HG03571 (cell line): ENCODE measurements around the gene FIGLA.

Experiments used
- ATAC-seq: cut with Tn5 transposase; IDR thresholded peaks from one replicate; pipeline ENCODE4 v1.9.1; 2021; ENCODE audit not compliant: unreplicated experiment

The FIGLA gene

DNA sequence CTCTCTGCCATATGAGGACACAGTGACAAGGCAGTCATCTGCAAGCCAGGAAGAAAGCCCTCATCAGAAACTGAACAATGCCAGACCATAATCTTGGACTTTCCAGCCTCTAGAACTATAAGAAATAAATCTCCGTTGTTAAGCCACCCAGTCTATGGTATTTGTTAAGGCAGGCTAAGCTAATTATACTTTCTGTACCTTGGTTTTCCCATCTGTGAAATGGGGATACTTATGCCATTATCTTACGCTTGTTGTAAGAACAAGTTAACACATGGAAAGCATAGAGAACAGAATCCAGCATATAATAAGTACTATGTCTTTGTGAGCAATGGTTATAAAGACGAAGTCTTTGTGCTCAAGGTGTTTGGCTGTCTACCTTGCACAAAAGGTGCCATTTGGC is 14.2 kb downstream of the FIGLA start:
- ATAC-seq: no peak

DNA sequence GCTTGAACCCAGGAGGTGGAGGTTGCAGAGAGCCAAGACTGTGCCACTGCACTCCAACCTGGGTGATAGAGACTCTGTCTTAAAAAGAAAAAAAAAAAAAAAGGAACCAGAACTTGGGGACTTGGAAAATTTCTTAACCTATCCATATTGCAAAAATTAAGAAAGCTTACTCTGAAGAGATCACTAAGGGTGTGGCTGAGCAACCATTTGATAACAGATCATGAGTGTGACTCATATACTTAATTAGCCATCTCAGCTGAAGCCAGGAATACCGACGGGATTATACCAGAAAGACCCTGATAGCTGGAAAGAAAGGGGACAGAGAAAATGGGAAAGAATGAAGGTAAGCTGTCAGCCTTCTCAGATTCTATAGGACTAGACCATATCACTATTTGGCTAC is 15.3 kb downstream of the FIGLA start:
- no peak for ATAC-seq

DNA sequence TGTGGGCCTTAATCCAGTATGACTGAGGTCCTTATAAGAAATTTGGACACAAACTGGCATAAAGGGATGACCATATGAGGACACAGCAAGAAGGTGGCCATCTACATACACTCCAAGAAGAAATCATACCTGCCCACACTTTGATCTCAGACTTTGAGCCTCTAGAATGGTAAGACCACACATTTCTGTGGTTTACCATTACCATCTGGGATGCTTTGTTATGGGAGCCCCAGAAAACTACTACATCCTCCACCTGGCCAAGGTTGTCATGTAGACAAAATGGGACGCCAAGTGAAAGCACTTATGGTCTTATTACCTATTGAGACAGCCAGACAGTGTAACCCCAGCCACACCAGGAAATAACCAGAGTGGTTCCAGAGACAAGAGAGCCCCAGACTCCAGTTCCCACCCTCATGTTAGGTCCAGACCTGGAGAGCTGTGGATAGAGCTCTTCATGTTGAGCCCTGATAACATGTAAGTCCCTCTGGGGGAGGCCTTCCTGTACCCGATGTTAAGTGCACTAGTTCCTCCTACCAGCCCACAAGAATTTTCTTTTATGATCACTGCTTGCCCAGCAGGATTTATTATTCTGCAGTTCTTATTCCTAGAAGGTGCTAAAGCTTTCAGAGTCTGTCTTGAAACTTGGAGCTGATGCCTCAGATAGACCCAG is 17.8 kb downstream of the FIGLA start:
- no peak for ATAC-seq

DNA sequence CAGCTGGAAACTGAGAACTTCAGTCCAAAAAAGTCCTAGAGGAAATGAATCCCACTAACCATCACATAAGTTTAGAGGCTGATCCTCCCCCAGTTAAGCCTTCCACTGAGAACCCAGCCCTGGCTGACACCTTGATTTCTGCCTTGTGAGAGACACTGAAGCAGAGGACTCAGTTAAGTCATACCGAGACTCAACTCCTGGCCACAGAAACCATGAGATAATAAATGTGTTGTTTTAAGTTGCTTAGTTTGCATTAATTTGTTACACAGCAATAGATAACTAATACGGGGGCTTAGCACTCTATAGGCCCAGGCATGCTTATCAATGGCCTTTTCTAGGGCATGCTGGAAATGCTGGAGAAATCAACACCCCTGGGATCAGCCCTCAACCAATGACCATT is 19.0 kb downstream of the FIGLA start:
- no peak for ATAC-seq

DNA sequence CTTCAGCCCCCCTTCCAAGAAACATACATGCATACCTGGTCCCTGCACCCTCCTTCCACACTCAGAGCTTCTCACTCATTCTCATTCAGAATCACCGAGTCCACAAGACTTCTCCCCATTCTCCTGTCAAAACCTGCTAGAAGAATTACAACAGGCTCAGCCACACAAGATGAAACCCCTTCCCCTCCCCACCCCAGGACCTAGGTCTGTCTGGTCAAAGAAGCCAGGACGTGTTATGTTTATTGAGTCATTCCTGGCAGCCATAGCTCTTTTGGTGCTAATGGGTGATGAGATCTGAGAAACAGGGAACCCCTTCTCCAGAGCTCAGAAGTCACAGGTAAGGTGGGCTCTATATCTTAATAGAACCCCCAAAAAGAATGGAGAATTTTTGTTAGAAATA is 21.0 kb downstream of the FIGLA start:
- no peak for ATAC-seq

DNA sequence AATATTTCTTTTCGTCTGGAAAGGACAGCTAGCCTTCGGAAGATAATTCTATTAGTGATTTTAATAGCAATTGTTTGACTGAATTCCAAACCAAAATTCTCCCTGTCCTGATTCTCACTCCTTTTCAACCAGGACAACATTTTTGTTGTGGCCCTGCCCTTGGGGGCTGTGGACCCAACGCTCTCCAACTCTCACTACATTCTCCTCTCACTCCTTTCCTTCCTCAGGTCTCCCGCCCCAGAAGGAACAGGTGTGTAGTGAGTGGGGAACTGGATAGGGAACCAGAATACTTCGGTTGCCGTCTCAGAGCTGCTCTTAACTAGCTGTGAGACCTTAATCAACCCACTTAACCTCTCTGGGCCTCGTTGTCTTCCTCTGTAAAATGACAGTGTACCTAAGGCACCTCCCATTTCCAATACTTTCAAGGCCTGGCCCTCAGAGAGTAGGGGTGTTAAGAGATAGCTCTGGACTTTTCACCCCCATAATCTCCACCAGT is 21.8 kb downstream of the FIGLA start:
- ATAC-seq: no peak

DNA sequence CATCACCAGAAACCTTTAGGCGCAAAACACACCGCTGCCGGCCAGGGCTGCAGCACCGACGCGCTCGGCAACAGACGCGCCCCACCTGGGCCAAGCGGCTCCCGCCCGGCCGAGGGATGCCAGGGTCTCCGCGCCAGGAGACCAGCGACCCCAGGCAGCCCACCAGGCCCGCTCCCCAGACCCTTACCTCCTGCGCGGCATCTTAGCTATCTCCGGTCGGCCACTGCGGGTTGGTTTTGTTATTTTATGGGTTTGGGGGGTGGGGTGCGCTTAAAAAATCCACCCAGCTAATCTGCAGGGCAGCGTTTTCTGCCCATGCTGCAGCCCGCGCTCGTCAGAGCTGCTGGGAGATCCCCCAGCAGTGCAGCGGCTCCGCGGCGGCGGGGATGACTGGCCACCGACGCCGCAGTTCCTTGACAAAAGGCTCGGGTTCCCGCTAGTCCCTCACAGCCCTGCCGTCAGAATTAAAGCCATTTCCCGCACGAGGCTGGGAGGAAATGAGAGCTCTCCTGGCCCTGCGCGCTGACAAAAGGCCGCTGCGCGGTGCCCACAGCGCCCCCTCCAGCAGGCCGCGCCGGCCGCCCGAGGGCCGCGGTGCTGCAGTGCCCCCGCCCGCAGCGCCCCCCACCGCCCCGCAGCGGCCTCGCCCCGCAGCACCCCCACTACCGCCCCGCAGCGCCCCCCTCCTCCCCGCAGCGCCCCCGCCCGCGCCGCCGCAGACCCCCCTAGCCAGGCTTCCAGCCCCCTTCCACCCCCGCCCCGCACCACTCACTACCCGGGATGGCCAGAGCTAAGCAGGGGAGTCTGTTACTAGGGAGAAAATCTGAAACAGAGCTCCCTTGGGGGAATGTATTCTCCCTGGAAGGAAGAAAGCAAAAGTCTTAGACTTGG is 22.5 kb downstream of the FIGLA start, which contains the start of gene ADD2:
Gene ADD2 (minus strand): TSS at position 502 of the 891 bp plus-strand sequence. CDS start 61,792 bp downstream, outside the sequence.
- ATAC-seq: no peak

DNA sequence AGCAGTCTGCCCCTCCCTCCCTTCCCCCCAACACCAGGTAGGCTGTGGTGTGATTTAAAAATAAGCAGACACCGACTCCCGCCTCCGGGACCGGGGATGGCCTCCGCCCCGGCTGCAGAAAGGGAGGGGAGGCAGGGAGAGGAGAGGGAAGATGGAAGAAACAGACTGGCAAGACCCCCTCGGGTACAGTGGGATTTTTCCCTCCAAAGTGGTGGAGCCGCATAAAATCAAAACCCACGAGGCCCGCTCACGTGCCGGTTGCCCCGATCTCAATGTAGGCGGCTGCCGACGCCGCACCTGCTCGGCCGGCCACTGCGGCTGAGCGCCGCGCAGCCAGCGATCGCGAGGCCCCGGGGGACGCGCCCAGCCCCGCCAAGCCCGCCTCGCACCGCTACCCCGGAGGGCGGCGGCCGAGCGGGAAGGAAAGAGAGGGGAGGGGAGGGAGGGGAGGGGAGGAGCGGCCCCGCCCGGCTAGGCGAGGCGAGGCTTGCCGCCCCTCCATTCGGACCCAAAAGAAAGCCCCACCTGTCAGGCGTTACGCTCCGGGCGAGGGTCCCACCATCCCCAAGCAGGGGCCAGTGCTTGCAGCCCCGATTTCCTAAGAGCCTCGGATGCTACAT is 23.3 kb downstream of the FIGLA start:
- no peak for ATAC-seq

DNA sequence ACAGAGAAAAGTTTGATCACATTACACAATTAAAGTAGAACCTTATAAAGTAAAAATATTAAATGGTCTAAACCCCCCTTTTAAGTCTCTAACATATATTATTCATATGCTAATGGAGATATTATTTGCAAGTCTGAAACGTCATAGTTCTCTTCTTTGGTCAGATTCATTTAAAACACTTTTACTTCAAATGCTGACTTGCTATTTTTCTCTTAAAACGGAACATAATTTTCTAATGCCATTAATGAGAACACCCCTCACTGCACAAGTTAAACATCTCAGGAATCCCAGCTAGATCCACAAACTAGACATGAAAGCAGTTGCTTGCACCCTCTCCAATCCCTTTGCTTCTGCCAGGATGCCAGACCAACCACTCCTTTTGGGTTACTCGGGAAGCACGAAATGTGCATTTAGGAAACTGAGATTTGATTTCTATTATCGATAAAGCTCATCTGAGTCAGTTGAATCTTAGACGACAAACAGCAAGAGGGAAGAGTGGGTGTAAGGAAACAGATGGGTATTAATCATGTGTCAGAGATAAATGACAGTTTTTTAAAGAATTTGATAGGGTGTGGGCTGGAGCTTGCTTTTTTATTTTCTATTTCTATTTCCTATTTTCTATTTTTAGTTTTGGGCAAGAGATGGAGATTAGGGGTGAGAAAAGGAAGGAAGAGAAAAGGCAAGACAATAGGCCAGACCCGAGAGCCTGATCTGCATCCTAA is 23.9 kb downstream of the FIGLA start:
- ATAC-seq: no peak

DNA sequence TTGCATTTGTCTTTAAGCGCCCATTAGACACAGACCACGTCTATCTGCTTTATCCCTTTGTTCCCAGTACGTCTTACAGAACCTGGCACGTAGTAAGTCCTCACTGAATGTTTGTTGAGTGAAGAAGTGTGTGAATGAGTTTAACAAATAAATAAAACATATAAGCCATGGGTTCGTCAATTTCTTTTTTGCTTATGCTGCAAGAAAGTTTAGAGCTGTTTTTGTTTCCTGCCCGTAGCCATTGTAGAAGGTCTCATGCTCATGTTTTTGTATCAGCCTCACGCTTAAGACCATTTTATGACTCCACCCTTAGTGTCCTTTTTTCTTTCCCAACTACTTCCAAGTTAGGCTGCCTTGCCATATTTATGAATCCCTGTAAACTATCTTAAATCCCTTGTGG is 24.9 kb downstream of the FIGLA start:
- ATAC-seq: no peak

DNA sequence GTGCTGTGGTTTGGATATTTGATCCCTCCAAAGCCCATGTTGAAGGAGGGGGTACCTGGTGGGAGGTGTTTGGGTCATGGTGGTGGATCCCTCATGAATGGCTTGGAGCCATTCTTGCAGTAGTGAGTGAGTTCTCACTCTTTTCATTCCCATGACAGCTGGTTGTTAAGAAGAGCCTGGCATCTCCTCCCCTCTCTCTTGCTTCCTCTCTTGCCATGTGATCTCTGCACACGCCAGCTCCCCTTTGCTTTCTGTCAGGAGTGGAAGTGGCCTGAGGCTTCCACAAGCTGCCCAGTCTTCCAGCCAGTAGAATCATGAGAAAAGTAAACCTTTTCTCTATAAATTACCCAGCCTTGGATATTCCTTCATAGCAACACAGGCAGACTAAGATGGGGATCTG is 31.0 kb downstream of the FIGLA start:
- no peak for ATAC-seq

DNA sequence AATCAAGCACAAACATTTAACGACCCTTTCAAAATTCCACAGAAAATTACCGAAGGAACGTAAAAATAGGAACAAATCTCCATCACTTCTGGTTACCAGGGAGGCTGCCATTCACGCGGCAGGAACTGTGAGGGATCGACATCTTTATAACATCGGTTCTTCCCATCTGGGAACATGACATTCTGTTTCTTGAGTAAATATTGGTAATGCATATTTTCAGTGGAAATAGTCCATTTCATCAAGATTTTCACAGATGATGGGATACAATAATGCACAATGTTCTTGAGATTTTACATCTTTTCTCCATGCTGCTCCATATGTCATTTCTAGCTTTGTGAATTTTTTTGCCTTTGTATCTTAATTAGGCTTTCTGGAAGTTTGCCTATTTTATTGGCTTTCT is 32.5 kb downstream of the FIGLA start:
- no peak for ATAC-seq

DNA sequence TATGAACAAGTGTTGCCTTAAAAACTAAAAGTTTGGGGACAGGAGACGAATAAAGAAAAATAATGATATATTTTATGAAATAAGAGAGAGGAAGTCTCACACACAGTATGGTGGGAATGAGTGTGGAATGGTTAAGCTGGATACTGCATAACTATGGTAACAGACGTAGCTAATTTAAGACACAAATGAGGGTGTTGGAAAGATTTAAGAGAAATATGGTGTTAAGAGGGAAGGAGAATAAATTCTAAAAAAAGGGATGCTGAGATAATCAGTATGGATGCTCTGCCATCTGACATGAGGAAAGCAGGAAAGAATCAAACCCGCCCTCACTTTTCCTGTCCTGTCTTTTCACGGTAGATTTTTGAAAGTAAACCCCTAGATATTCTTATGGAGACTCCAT is 33.1 kb downstream of the FIGLA start:
- ATAC-seq: no peak

DNA sequence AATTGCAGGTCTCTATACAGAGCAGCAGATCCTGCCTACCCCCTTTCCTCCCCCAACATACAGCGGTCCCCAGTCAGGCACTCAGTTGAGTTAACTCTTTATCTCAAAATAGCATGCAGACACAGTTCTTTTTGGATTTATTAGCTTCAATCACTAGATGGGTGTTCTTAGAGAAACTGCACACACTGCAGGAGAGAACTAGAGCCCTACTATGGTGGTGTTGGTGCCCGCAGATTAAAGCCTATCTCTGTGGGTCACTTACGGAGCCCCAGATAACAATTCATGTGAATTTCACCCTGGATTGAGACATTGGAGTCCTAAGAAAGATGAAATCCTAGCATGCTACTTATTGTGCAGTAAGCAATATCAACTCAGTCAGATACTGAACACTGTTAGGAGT is 34.3 kb downstream of the FIGLA start:
- ATAC-seq: no peak

DNA sequence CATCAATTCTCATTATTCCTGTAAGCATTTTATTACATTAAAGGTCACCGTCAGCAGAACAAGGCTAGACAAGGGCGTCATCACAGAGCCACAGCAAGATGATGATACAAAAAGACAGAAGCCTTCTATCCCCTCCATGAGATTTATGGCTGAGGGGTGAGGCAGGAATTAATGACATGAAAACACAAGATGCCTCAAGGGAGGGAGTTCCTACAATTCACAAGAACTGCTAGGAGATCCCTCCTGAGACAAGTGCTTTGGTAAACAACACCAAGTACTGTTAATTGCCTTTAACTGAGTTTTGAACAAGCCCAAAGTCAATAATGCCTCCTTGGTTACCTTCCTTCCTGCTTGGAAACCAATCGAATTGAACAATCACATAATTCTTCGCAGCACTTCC is 36.5 kb downstream of the FIGLA start:
- no peak for ATAC-seq

DNA sequence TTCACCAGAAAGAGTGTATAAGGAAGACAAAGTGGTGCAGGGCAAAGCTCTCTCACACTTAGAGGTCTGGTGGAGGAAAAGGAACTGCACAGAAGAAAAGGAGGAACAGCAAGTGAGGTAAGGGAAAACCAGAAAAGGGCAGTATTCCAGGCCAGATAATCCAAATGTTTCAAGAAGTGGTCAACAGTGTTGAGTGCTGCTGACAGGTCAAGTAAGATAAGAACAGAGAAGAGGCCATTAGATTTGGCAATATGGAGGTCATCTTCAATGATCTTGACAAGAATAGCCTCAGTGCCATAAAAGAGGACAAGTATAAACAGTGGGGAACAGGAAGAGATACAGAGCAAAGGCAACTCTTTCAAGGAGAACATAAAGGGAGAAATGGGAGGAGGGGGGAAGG is 37.4 kb downstream of the FIGLA start:
- ATAC-seq: no peak

DNA sequence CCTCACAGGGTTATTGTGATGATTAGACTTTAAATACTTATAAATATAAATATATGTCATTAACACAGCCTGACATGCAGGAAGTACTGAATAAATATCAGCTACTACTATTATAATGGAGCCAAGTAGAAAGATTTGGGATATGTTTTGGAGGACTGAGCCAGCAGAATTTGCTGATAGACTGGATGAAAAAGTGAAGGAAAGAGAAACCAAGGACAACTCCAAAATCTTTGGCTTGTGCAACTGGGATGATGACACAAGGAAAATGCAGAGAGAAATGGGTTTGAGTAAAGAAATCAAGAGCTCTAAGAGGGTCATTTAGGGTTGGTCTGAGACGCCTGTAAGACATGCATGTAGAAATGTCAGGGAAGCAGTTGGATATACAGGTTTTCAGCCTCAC is 38.0 kb downstream of the FIGLA start:
- ATAC-seq: no peak

DNA sequence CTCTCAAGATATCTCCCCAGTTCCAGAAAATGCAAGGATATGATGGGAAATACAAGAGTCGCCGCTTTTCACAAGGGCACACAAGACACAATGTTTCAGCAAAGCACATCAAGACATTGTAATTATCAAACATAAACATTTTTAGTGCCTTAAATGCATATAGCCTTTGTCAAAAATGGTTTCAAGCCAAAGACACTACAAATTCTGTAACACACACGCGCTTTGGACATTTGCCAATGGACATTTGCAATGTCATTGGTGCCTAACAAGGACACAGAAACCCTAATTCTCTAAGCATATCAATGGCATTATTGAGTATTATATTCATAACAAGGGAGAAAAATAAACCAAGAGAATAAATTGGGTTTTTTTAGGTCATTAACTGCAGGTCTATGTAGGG is 38.6 kb downstream of the FIGLA start:
- ATAC-seq: no peak

DNA sequence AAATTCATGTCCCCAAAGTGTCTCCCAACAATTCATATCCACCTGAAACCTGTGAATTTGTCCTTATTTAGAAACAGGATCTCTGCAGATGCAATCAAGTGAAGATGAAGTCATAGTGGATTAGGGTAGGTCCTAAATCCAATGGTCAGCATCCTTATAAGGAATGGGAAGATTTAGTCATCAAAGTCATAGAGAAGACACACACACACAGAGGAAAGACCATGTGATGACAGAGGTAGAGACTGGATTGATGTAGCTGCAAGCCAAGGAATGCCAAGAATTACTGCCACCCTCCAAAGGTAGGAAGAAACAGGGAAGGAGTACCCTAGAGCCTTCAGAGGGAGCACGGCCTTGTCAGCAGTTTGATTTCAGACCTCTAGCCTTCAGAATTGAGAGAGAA is 40.1 kb downstream of the FIGLA start:
- no peak for ATAC-seq

DNA sequence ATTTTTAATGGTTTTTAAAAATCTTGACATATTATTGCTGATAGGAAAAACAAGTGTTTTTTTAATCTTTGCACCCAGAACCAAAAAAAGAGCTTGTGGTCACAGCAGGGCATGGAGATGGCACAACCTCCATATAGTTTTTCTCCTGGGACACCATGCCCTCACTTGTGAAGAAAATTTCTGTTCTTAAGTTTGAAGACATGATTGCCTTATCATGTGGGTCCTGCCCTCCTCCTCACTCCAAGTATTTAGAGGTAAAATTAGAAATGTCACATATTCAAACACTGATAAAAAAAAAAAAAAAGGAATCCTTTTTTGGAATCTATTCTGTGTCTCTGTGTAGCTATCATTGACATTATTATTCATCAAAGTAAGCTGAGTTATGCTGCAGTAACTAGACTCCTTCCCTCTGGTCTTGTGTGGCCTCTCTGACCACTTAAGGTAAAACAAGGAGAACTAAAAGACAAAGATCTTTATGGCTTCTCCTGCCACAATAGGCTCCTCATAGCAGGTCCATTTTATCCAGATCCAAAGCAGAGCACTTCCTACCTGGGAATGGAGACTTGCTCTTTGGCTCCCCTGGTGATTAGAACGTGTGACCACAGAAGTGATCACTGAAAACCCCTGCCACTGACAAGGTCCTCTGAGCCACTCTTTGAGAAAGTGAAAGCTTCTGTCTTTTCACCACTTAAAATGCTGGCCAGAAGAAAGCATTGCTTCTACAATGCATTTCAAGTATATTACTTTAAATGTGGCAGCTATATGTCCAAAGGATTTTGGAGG is 42.2 kb downstream of the FIGLA start:
- ATAC-seq: no peak
